ENCODE measurements around the gene TP53I13.
A peak's percentile ranks its signal among the peaks of the same experiment; 100 is the strongest.
"Not testable (repeated sequence)": the region's sequence is repeated elsewhere in the genome, so short reads cannot be mapped to it uniquely, and the experiment has no call there.

The TP53I13 gene

GRCh38 chr17:29568331-29569244, at the start of gene TP53I13:
TSS of gene TP53I13 (plus strand) at chr17:29568701. CDS start at chr17:29568759, 58 bp downstream.
- peak; percentile 55 to 84 for DNase-seq

- no peak for DNase-seq
These were observed 43.8 kb upstream of the TP53I13 start for GRCh38 chr17:29524692-29525091.

GRCh38 chr17:29526322-29526721, 42.2 kb upstream of the TP53I13 start:
- no peak for DNase-seq

- no peak for DNase-seq
These were observed 34.5 kb upstream of the TP53I13 start for GRCh38 chr17:29533976-29534375.

- no peak for DNase-seq
These were observed 24.4 kb upstream of the TP53I13 start for GRCh38 chr17:29544066-29544465.

- DNase-seq: no peak
These were observed 22.4 kb upstream of the TP53I13 start for GRCh38 chr17:29546085-29546484.

- DNase-seq: no peak
These were observed 21.7 kb upstream of the TP53I13 start for GRCh38 chr17:29546830-29547229.

- no peak for DNase-seq
These were observed 19.2 kb upstream of the TP53I13 start for GRCh38 chr17:29549177-29549923.

- no peak for DNase-seq
These were observed 12.7 kb upstream of the TP53I13 start for GRCh38 chr17:29555840-29556239.

GRCh38 chr17:29557085-29557738, 11.3 kb upstream of the TP53I13 start:
- no peak for DNase-seq

- DNase-seq: no peak
These were observed 10.8 kb upstream of the TP53I13 start for GRCh38 chr17:29557739-29558116.

GRCh38 chr17:29558139-29558538, 10.4 kb upstream of the TP53I13 start:
- not testable (repeated sequence) for DNase-seq

GRCh38 chr17:29559640-29560039, 8.9 kb upstream of the TP53I13 start:
- no peak for DNase-seq

- no peak for DNase-seq
These were observed 8.2 kb upstream of the TP53I13 start for GRCh38 chr17:29560316-29560715.

- no peak for DNase-seq
These were observed 6.7 kb upstream of the TP53I13 start for GRCh38 chr17:29561554-29562517.

- DNase-seq: no peak
These were observed 5.9 kb upstream of the TP53I13 start for GRCh38 chr17:29562615-29563014.

- no peak for DNase-seq
These were observed 4.7 kb upstream of the TP53I13 start for GRCh38 chr17:29563816-29564215.

- peak; percentile 18 to 41 for DNase-seq
These were observed 2.6 kb upstream of the TP53I13 start for GRCh38 chr17:29565643-29566472.

GRCh38 chr17:29566473-29567303, 1.8 kb upstream of the TP53I13 start, which contains the start of gene ABHD15:
TSS of gene ABHD15 (minus strand) at chr17:29567037. CDS start at chr17:29566966, 71 bp downstream.
- DNase-seq: peak; percentile 14 to 34

- DNase-seq: no peak
These were observed 1.3 kb upstream of the TP53I13 start for GRCh38 chr17:29567304-29567553.
